Measurements from ENCODE around the gene ATP6V0D1.
A peak's percentile ranks its signal among the peaks of the same experiment; 100 is the strongest.

Gene ATP6V0D1

GRCh38 chr16:67445126-67445426 is 35.9 kb downstream of the ATP6V0D1 start:
- no peak for DNase-seq

GRCh38 chr16:67444259-67445125 is 36.5 kb downstream of the ATP6V0D1 start:
- DNase-seq, result no peak

- DNase-seq, result no peak
These were observed 37.7 kb downstream of the ATP6V0D1 start for GRCh38 chr16:67443265-67443664.

- DNase-seq, result no peak
These were observed 38.2 kb downstream of the ATP6V0D1 start for GRCh38 chr16:67442581-67443255.

GRCh38 chr16:67441907-67442306 is 39.0 kb downstream of the ATP6V0D1 start:
- DNase-seq, result no peak

GRCh38 chr16:67441271-67441753 is 39.6 kb downstream of the ATP6V0D1 start:
- no peak for DNase-seq

GRCh38 chr16:67438824-67439393 is 42.0 kb downstream of the ATP6V0D1 start:
- no peak for DNase-seq

GRCh38 chr16:67438098-67438791 is 42.7 kb downstream of the ATP6V0D1 start:
- DNase-seq, result no peak

- DNase-seq, result no peak
These were observed 43.4 kb downstream of the ATP6V0D1 start for GRCh38 chr16:67437513-67437912.

GRCh38 chr16:67436640-67437193 is 44.2 kb downstream of the ATP6V0D1 start:
- DNase-seq, result no peak

GRCh38 chr16:67435758-67436164 is 45.2 kb downstream of the ATP6V0D1 start:
- DNase-seq, result no peak

- DNase-seq, result no peak
These were observed 47.7 kb downstream of the ATP6V0D1 start for GRCh38 chr16:67433131-67433719.

GRCh38 chr16:67432506-67432890 is 48.5 kb downstream of the ATP6V0D1 start:
- DNase-seq, result no peak

- no peak for DNase-seq
These were observed 49.0 kb downstream of the ATP6V0D1 start for GRCh38 chr16:67431775-67432505.

- DNase-seq, result peak; percentile 46
These were observed 49.8 kb downstream of the ATP6V0D1 start, which contains the start of gene HSD11B2 for GRCh38 chr16:67430977-67431774. Gene HSD11B2 (plus strand): TSS chr16:67431121. CDS start chr16:67431249, 128 bp downstream.

GRCh38 chr16:67430504-67430976 is 50.4 kb downstream of the ATP6V0D1 start:
- no peak for DNase-seq

GRCh38 chr16:67429799-67430503 is 51.0 kb downstream of the ATP6V0D1 start:
- no peak for DNase-seq

GRCh38 chr16:67429053-67429798 is 51.7 kb downstream of the ATP6V0D1 start:
- DNase-seq, result no peak

All from fibroblast of skin of scalp (primary cell).